HL-60 (cell line): Measurements from ENCODE around the gene SOWAHC.

Experiments used
- CTCF ChIP-seq: IDR thresholded peaks from one replicate; pipeline ENCODE4 v1.5.1; 2011; ENCODE audit warnings: low read length, control low read depth, inconsistent platforms; ENCODE audit not compliant: insufficient read depth
- GABPA ChIP-seq: IDR thresholded peaks from 2 replicates; pipeline ENCODE4 v1.6.1; 2012; ENCODE audit warnings: low read depth
- POLR2AphosphoS5 ChIP-seq: IDR thresholded peaks from 2 replicates; pipeline ENCODE4 v1.6.1; 2012; ENCODE audit warnings: low read depth
- REST ChIP-seq: IDR thresholded peaks from 2 replicates; pipeline ENCODE4 v1.6.1; 2012; ENCODE audit warnings: low read depth; ENCODE audit not compliant: insufficient replicate concordance
- SPI1 ChIP-seq: IDR thresholded peaks from 2 replicates; pipeline ENCODE4 v1.6.1; 2012; ENCODE audit warnings: low read depth, mild to moderate bottlenecking, borderline replicate concordance

- TF ChIP-seq CTCF (no peak), GABPA (no peak), POLR2AphosphoS5 (no peak), REST (no peak), SPI1 (no peak)
Measured at GRCh38 chr2:109601783-109602182, 12.4 kb upstream of the SOWAHC start.
